ENCODE data around the gene VEPH1. TPM values are rescaled to one million over a fixed set of nuclear protein-coding genes. Genes with fewer than 3 reads are reported as not detected.
A peak's percentile ranks its signal among the peaks of the same experiment; 100 is the strongest.

VEPH1 gene
- total RNA-seq, 1 donor from 2014 or later, result 139 TPM

- ATAC-seq (no peak), DNase-seq (no peak)
- Histone ChIP-seq H3K27me3 (no peaks in the 10 kb centered on the region), H3K9me3 (no peaks in the 10 kb centered on the region), H3K36me3 (no peaks in the 10 kb centered on the region), H3K27ac (no peak overlapping the region), H3K4me3 (no peak overlapping the region), H3K4me1 (no peaks in the 10 kb centered on the region)
- TF ChIP-seq, protein P1, sequence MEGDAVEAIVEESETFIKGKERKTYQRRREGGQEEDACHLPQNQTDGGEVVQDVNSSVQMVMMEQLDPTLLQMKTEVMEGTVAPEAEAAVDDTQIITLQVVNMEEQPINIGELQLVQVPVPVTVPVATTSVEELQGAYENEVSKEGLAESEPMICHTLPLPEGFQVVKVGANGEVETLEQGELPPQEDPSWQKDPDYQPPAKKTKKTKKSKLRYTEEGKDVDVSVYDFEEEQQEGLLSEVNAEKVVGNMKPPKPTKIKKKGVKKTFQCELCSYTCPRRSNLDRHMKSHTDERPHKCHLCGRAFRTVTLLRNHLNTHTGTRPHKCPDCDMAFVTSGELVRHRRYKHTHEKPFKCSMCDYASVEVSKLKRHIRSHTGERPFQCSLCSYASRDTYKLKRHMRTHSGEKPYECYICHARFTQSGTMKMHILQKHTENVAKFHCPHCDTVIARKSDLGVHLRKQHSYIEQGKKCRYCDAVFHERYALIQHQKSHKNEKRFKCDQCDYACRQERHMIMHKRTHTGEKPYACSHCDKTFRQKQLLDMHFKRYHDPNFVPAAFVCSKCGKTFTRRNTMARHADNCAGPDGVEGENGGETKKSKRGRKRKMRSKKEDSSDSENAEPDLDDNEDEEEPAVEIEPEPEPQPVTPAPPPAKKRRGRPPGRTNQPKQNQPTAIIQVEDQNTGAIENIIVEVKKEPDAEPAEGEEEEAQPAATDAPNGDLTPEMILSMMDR (IDR thresholded peaks at IDR 0.05), result no peak
- intact Hi-C loops (cut with DNase I), result no loop called here
Measured at GRCh38 chr3:157251685-157252084, 251.5 kb downstream of the VEPH1 start.

DNA sequence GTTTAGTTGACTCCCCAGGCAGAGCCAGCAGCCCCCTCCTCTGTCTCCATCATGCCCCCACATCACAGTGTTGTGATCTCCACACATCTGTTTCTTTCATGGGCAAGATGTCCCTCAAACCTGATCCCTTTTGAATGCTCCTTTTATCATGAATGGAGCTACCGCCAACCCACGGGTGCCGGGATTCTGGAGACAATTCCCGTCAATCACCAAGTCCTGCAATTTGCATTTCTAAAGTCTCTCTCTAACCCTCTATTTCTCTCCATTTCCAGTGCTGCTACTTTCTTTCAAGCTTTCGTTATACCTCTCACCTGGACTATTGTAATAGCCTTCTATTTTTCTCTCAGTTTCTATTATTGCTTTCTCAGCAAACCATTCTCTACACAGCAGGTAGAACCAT, 253.6 kb downstream of the VEPH1 start:
- TF ChIP-seq, protein P1 (IDR thresholded peaks at IDR 0.05), result no peak

DNA sequence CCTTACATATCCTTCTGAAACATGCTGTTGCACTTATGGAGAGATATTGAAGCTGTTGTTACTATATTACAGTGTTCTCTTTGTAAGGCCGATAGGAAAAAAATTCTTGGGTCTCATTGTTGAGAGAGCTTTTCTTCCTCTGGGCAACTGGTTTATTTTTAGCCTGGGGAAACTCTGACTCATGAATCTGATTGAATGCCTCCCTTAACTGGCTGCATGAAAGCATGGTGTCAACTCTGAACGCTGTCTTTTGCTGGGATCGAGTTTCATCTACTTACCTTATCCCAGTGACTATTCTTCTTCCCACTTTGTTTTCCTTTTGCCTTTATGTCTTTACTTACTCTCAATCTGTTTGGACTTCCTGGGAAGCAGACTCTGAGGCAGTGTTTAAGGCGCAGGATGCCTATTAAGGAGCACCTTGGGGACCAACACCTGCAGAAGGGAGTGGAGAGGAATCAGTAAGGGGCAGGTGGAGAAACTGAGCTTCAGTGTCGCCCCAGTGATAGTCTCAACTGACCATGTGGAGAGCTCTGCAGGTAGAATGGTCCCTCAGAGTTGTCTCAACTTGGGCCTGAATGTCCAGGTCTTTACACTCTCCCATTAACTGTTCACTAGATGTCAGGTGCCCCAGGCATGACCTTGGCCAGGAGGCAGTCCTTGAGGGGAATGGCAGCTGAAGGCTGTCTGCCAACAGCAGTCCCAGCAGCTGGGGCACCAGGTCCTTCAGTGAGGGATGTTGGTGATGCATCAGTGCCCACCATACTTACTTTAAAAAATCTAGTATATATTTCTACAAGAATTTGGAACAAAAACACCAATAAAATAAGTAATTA, 254.4 kb downstream of the VEPH1 start:
- intact Hi-C loops (cut with DNase I), result no loop called here
- Histone ChIP-seq H3K27me3 (no peaks in the 10 kb centered on the region), H3K27ac (no peak overlapping the region), H3K4me3 (no peak overlapping the region), H3K9me3 (no peaks in the 10 kb centered on the region), H3K36me3 (no peaks in the 10 kb centered on the region), H3K4me1 (no peaks in the 10 kb centered on the region)
- TF ChIP-seq, protein P1 (IDR thresholded peaks at IDR 0.05), result no peak
- no peak for DNase-seq
- peak; percentile 32 for ATAC-seq

More for the DNA sequence above, 253.6 kb downstream of the VEPH1 start:
- no peaks in the 10 kb centered on the region for H3K9me3 ChIP-seq
- no peaks in the 10 kb centered on the region for H3K27me3 ChIP-seq
- ATAC-seq, result no peak
- H3K4me1 ChIP-seq, result no peaks in the 10 kb centered on the region
- H3K27ac ChIP-seq, result no peak overlapping the region
- intact Hi-C loops (cut with DNase I), result no loop called here
- no peak for DNase-seq
- no peak overlapping the region for H3K4me3 ChIP-seq
- H3K36me3 ChIP-seq, result no peaks in the 10 kb centered on the region

GRCh38 chr3:157247391-157247790, 255.8 kb downstream of the VEPH1 start:
- no peaks in the 10 kb centered on the region for H3K27me3 ChIP-seq
- H3K36me3 ChIP-seq, result no peaks in the 10 kb centered on the region
- DNase-seq (no peak), ATAC-seq (peak; percentile 47)
- H3K9me3 ChIP-seq, result no peaks in the 10 kb centered on the region
- no peaks in the 10 kb centered on the region for H3K4me1 ChIP-seq
- no peak overlapping the region for H3K27ac ChIP-seq
- intact Hi-C loops (cut with DNase I), result no loop called here
- no peak overlapping the region for H3K4me3 ChIP-seq
- TF ChIP-seq, protein P1 (IDR thresholded peaks at IDR 0.05), result no peak

- DNase-seq, result no peak
- intact Hi-C loops (cut with DNase I), result no loop called here
- no peaks in the 10 kb centered on the region for H3K4me1 ChIP-seq
- H3K4me3 ChIP-seq, result no peak overlapping the region
- TF ChIP-seq, protein P1 (IDR thresholded peaks at IDR 0.05), result no peak
- no peaks in the 10 kb centered on the region for H3K9me3 ChIP-seq
- no peaks in the 10 kb centered on the region for H3K27me3 ChIP-seq
- no peak overlapping the region for H3K27ac ChIP-seq
- no peaks in the 10 kb centered on the region for H3K36me3 ChIP-seq
- no peak for ATAC-seq
Measured at GRCh38 chr3:157242836-157243235, 260.4 kb downstream of the VEPH1 start.
